Endothelial cell (in vitro differentiated cells): Measurements from ENCODE around the gene HECA. TPM values are rescaled to one million over a fixed set of nuclear protein-coding genes. Genes with fewer than 3 reads are reported as not detected.
A peak's percentile ranks its signal among the peaks of the same experiment; 100 is the strongest.
"Not testable (repeated sequence)": the region's sequence is repeated elsewhere in the genome, so short reads cannot be mapped to it uniquely, and the experiment has no call there.

Experiments used
- DNase-seq: peaks from one replicate; pipeline ENCODE4 v3.0.0; 2021; ENCODE audit warnings: low spot score
- H3K27ac Mint-ChIP-seq: one replicate; pipeline ENCODE4 v1.8.0; 2021; ENCODE audit warnings: mixed read lengths, inconsistent platforms; ENCODE audit not compliant: unreplicated experiment
- H3K27me3 Mint-ChIP-seq: one replicate; pipeline ENCODE4 v1.8.0; 2021; ENCODE audit warnings: mild to moderate bottlenecking, moderate library complexity, mixed read lengths, inconsistent platforms; ENCODE audit not compliant: unreplicated experiment
- H3K36me3 Mint-ChIP-seq: one replicate; pipeline ENCODE4 v1.8.0; 2021; ENCODE audit warnings: mild to moderate bottlenecking, low read depth, mixed read lengths, inconsistent platforms; ENCODE audit not compliant: unreplicated experiment
- H3K4me1 Mint-ChIP-seq: one replicate; pipeline ENCODE4 v1.8.0; 2021; ENCODE audit warnings: mild to moderate bottlenecking, mixed read lengths, inconsistent platforms; ENCODE audit not compliant: unreplicated experiment
- H3K4me3 Mint-ChIP-seq: one replicate; pipeline ENCODE4 v1.8.0; 2021; ENCODE audit warnings: mild to moderate bottlenecking, mixed read lengths, inconsistent platforms; ENCODE audit not compliant: unreplicated experiment
- H3K9me3 Mint-ChIP-seq: one replicate; pipeline ENCODE4 v1.8.0; 2021; ENCODE audit warnings: mixed read lengths, inconsistent platforms; ENCODE audit not compliant: unreplicated experiment
- CTCF ChIP-seq: fragments of 200-600 bp; sonication (generic); IDR thresholded peaks from one replicate; pipeline ENCODE4 v1.5.0; 2021; ENCODE audit warnings: antibody characterized with exemption; ENCODE audit not compliant: unreplicated experiment
- total RNA-seq: library from RNA; stranded (reverse); fragmentation: NEBNext Ultra II Directional; extraction: Animal tissue kit (Norgen Biotek cat#: 25700); gene quantifications from one replicate; pipeline ENCODE4 v1.2.1, GENCODE V29; 2021; ENCODE audit not compliant: unreplicated experiment

Gene HECA
- total RNA-seq, 1 donor from 2014 or later: 36.7 TPM

- Mint-ChIP-seq H3K36me3 (no peaks in the 10 kb centered on the region), H3K4me3 (peak overlapping the region; percentile 59), H3K27ac (peak overlapping the region; percentile 81), H3K27me3 (peaks cover 3% of the 10 kb centered on the region), H3K4me1 (peaks cover 5% of the 10 kb centered on the region), H3K9me3 (no peaks in the 10 kb centered on the region)
- no peak for DNase-seq
- no peak for TF ChIP-seq CTCF
Observed at GRCh38 chr6:139219746-139220145, 84.9 kb downstream of the HECA start.

DNA sequence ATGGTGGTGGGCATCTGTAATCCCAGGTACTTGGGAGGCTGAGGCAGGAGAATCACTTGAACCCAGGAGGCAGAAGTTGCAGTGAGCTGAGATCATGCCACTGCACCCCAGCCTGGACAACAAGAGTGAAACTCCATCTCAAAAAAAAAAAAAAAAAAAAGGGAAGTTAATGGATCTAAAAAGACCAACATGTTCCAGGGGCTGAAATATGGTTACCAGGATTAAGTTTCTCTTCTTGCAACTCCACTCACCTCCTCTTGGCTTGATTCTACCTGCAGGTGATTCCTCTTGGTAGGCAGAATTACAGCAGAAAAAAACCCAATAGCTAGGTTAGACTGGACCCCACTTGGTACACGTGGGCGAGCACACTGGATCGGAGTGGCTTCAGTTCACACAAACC lies 93.5 kb downstream of the HECA start:
- not testable (repeated sequence) for H3K36me3 Mint-ChIP-seq, H3K9me3 Mint-ChIP-seq, H3K27ac Mint-ChIP-seq, H3K4me1 Mint-ChIP-seq, DNase-seq, H3K27me3 Mint-ChIP-seq, H3K4me3 Mint-ChIP-seq

Other genes starting within 250 kb of the HECA start
- 50.4 TPM for gene REPS1, start 146.8 kb upstream of the HECA start, total RNA-seq
- 117 TPM for gene ABRACL, start 106.3 kb upstream of the HECA start, total RNA-seq
- gene TXLNB, start 156.9 kb downstream of the HECA start, total RNA-seq: 0.41 TPM
- 72.4 TPM for gene CITED2, start 239.6 kb downstream of the HECA start, total RNA-seq